ENCODE data around the gene THRSP.
"Not testable (repeated sequence)": the region's sequence is repeated elsewhere in the genome, so short reads cannot be mapped to it uniquely, and the experiment has no call there.

Gene THRSP

GRCh38 chr11:78054971-78055370 lies 8.7 kb upstream of the THRSP start:
- no peaks in the 10 kb centered on the region for H3K4me1 ChIP-seq (ENCODE audit: control insufficient read depth in 1 of 2, insufficient read depth in 2 of 2, low read length in 2 of 2)
- no peaks in the 10 kb centered on the region for H3K36me3 ChIP-seq (ENCODE audit: control insufficient read depth in 1 of 2, insufficient read depth in 2 of 2, low read length in 2 of 2)
- no peak overlapping the region for H3K4me3 ChIP-seq (ENCODE audit: low read depth in 1 of 2, low read length in 2 of 2)
- H3K27me3 ChIP-seq (ENCODE audit: low read depth, low read length), result no peaks in the 10 kb centered on the region
- no peaks in the 10 kb centered on the region for H3K9me3 ChIP-seq (ENCODE audit: control insufficient read depth in 1 of 2, low read length in 2 of 2)
- no peak overlapping the region for H3K27ac ChIP-seq (ENCODE audit: low read length)

GRCh38 chr11:78056093-78056492 lies 7.6 kb upstream of the THRSP start:
- Histone ChIP-seq H3K4me1 (ENCODE audit: control insufficient read depth in 1 of 2, insufficient read depth in 2 of 2, low read length in 2 of 2) (no peaks in the 10 kb centered on the region), H3K36me3 (ENCODE audit: control insufficient read depth in 1 of 2, insufficient read depth in 2 of 2, low read length in 2 of 2) (no peaks in the 10 kb centered on the region), H3K27me3 (ENCODE audit: low read depth, low read length) (no peaks in the 10 kb centered on the region), H3K9me3 (ENCODE audit: control insufficient read depth in 1 of 2, low read length in 2 of 2) (no peaks in the 10 kb centered on the region), H3K27ac (ENCODE audit: low read length) (no peak overlapping the region), H3K4me3 (ENCODE audit: low read depth in 1 of 2, low read length in 2 of 2) (no peak overlapping the region)

DNA sequence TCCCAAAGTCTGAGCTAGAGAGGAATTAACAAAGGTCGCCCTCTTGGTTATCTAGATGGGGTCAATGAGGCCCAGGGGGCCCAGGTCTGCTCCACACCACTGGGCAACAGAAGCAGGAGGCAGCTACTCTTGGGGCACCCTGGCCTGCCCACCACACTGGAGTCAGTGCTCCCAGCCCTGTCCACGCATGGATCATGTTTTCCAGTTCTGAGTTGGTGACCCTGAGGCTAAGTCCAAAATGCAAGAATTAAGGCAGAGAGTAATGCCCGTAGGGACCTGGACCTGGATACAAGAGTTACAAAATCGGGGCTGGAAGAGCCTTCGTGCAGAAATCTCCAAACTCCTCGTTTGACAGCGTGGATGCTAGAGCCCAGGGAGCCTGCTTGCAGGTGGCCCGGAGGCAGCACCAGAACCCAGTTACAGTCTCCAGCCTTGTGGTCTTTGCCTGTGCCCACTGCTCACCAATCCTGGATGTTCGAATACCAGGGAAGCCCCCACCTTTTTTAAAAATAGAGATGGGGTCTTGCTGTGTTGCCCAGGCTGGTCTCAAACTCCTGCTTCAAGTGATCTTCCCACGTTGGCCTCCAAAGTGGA lies 6.1 kb upstream of the THRSP start:
- H3K36me3 ChIP-seq (ENCODE audit: control insufficient read depth in 1 of 2, insufficient read depth in 2 of 2, low read length in 2 of 2), result no peaks in the 10 kb centered on the region

DNA sequence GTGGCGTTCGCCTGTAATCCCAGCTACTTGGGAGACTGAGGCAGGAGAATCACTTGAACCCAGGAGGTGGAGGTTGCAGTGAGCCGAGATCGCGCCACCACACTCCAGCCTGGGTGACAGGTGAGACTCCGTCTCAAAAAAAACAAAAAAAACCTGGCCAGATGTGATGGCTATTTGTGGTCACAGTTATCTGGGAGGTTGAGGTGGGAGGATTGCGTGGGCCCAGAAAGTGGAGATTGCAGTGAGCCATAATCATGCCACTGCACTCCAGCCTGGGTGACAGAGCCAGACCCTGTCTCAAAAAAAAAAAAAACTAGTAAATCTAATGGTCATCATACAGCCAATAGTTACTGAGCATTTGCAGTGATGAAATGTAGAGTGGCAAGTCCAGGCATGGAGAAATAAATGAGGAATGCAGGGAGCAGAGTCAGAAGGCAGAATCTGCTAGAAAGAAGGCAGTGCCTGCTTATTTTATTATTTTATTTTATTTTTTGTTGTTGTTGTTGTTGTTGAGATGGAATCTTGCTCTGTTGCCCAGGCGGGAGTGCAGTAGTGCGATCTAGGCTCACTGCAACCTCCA lies 3.8 kb upstream of the THRSP start:
- H3K4me3 ChIP-seq (ENCODE audit: low read depth in 1 of 2, low read length in 2 of 2); H3K9me3 ChIP-seq (ENCODE audit: control insufficient read depth in 1 of 2, low read length in 2 of 2); H3K27ac ChIP-seq (ENCODE audit: low read length); H3K27me3 ChIP-seq (ENCODE audit: low read depth, low read length); H3K36me3 ChIP-seq (ENCODE audit: control insufficient read depth in 1 of 2, insufficient read depth in 2 of 2, low read length in 2 of 2); H3K4me1 ChIP-seq (ENCODE audit: control insufficient read depth in 1 of 2, insufficient read depth in 2 of 2, low read length in 2 of 2): not testable (repeated sequence)

More for the DNA sequence above, 6.1 kb upstream of the THRSP start:
- Histone ChIP-seq H3K27ac (ENCODE audit: low read length) (no peak overlapping the region), H3K27me3 (ENCODE audit: low read depth, low read length) (no peaks in the 10 kb centered on the region), H3K9me3 (ENCODE audit: control insufficient read depth in 1 of 2, low read length in 2 of 2) (no peaks in the 10 kb centered on the region), H3K4me1 (ENCODE audit: control insufficient read depth in 1 of 2, insufficient read depth in 2 of 2, low read length in 2 of 2) (no peaks in the 10 kb centered on the region), H3K4me3 (ENCODE audit: low read depth in 1 of 2, low read length in 2 of 2) (no peak overlapping the region)

DNA sequence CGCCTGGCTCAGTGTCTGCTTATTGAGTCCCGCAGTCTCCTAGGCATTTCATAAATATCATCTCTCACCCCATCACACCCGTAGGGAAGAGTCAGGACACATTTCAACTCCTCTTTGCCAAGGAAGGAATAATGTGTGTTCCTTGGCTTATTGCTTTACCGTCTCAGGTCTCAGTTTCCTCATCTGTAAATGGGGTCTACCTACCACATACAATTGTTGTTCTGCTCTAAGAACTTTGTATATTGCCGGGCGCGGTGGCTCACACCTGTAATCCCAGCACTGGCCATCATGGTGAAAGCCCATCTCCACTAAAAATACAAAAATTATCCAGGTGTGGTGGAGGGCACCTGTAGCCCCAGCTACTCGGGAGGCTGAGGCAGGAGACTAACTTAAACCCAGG lies 3.1 kb upstream of the THRSP start:
- no peaks in the 10 kb centered on the region for H3K27me3 ChIP-seq (ENCODE audit: low read depth, low read length)
- H3K4me3 ChIP-seq (ENCODE audit: low read depth in 1 of 2, low read length in 2 of 2), result no peak overlapping the region
- no peaks in the 10 kb centered on the region for H3K9me3 ChIP-seq (ENCODE audit: control insufficient read depth in 1 of 2, low read length in 2 of 2)
- H3K27ac ChIP-seq (ENCODE audit: low read length), result no peak overlapping the region
- H3K36me3 ChIP-seq (ENCODE audit: control insufficient read depth in 1 of 2, insufficient read depth in 2 of 2, low read length in 2 of 2), result no peaks in the 10 kb centered on the region
- no peaks in the 10 kb centered on the region for H3K4me1 ChIP-seq (ENCODE audit: control insufficient read depth in 1 of 2, insufficient read depth in 2 of 2, low read length in 2 of 2)

DNA sequence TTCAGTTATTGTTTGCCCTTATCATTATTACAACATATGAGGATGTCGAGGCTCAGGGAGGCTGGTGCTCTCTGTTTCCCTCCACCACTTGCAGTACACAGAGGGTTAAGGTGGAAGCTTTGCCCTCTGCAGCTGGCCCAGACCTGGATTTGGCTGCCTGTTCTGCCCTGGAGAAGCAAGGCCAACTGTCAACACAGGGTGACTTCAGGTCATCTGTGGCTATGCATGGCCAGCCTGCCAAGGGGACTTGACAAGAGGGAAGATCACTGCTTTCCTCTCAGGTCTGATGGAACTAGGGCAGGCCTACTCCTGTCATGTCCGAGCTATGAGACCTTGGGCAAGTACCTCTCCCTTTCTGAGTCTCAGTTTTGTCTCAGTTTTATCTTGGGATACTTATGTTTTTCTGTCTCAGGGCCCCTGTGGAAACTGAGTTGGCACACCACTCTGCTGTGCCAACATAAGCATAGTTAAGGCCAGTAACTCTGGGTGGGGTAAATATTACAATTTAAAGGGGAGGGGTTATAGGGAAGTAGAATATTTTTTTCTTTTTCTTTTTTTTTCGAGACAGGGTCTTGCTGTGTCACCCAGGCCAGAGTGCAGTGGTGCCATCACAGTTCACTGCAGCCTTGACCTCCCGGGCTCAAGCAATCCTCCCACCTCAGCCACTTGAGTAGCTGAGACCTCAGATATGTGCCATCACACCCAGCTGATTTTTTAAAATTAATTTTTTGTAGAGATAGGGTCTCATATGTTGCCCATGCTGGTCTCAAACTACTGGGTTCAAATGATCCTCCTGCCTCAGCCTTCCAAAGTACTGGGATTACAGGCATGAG lies 2.4 kb upstream of the THRSP start:
- Histone ChIP-seq H3K27me3 (ENCODE audit: low read depth, low read length) (no peaks in the 10 kb centered on the region), H3K27ac (ENCODE audit: low read length) (no peak overlapping the region), H3K4me3 (ENCODE audit: low read depth in 1 of 2, low read length in 2 of 2) (no peak overlapping the region), H3K9me3 (ENCODE audit: control insufficient read depth in 1 of 2, low read length in 2 of 2) (no peaks in the 10 kb centered on the region), H3K4me1 (ENCODE audit: control insufficient read depth in 1 of 2, insufficient read depth in 2 of 2, low read length in 2 of 2) (no peaks in the 10 kb centered on the region), H3K36me3 (ENCODE audit: control insufficient read depth in 1 of 2, insufficient read depth in 2 of 2, low read length in 2 of 2) (no peaks in the 10 kb centered on the region)

GRCh38 chr11:78061921-78062311 lies 1.7 kb upstream of the THRSP start:
- Histone ChIP-seq H3K9me3 (ENCODE audit: control insufficient read depth in 1 of 2, low read length in 2 of 2) (no peaks in the 10 kb centered on the region), H3K4me3 (ENCODE audit: low read depth in 1 of 2, low read length in 2 of 2) (no peak overlapping the region), H3K36me3 (ENCODE audit: control insufficient read depth in 1 of 2, insufficient read depth in 2 of 2, low read length in 2 of 2) (no peaks in the 10 kb centered on the region), H3K27ac (ENCODE audit: low read length) (no peak overlapping the region), H3K4me1 (ENCODE audit: control insufficient read depth in 1 of 2, insufficient read depth in 2 of 2, low read length in 2 of 2) (no peaks in the 10 kb centered on the region), H3K27me3 (ENCODE audit: low read depth, low read length) (no peaks in the 10 kb centered on the region)

GRCh38 chr11:78062671-78063070 lies 990 bp upstream of the THRSP start:
- Histone ChIP-seq H3K36me3 (ENCODE audit: control insufficient read depth in 1 of 2, insufficient read depth in 2 of 2, low read length in 2 of 2) (no peaks in the 10 kb centered on the region), H3K4me3 (ENCODE audit: low read depth in 1 of 2, low read length in 2 of 2) (no peak overlapping the region), H3K27me3 (ENCODE audit: low read depth, low read length) (no peaks in the 10 kb centered on the region), H3K27ac (ENCODE audit: low read length) (no peak overlapping the region), H3K4me1 (ENCODE audit: control insufficient read depth in 1 of 2, insufficient read depth in 2 of 2, low read length in 2 of 2) (no peaks in the 10 kb centered on the region), H3K9me3 (ENCODE audit: control insufficient read depth in 1 of 2, low read length in 2 of 2) (no peaks in the 10 kb centered on the region)

DNA sequence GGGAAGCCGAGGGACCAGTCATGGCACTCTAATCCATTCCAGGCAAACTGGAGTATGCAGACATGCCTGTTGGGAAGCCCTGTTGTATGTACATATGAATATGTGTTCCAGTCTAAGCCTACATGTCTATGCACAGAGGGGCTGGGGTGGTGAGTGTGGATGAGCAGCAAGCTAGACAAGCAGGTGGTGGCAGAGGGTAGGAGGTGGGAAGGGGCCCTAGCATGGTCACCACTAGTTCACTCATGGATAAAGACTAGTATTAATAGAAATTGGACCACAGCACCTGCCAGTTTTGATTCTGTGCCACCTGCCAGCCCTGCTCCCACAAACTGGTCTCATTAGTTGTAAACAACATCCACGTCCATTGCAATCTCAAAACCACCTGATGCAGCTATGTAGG lies 1.5 kb downstream of the THRSP start:
- H3K36me3 ChIP-seq (ENCODE audit: control insufficient read depth in 1 of 2, insufficient read depth in 2 of 2, low read length in 2 of 2), result peaks cover 3 to 11% of the 10 kb centered on the region in 2 donors
- no peak overlapping the region for H3K4me3 ChIP-seq (ENCODE audit: low read depth in 1 of 2, low read length in 2 of 2)
- H3K4me1 ChIP-seq (ENCODE audit: control insufficient read depth in 1 of 2, insufficient read depth in 2 of 2, low read length in 2 of 2), result peaks cover 0 to 6% of the 10 kb centered on the region in 2 donors

GRCh38 chr11:78066471-78066870 lies 2.8 kb downstream of the THRSP start:
- Histone ChIP-seq H3K36me3 (ENCODE audit: control insufficient read depth in 1 of 2, insufficient read depth in 2 of 2, low read length in 2 of 2) (peaks cover 13 to 18% of the 10 kb centered on the region in 2 donors), H3K4me1 (ENCODE audit: control insufficient read depth in 1 of 2, insufficient read depth in 2 of 2, low read length in 2 of 2) (peaks cover 0 to 6% of the 10 kb centered on the region in 2 donors), H3K27me3 (ENCODE audit: low read depth, low read length) (no peaks in the 10 kb centered on the region), H3K27ac (ENCODE audit: low read length) (no peak overlapping the region), H3K4me3 (ENCODE audit: low read depth in 1 of 2, low read length in 2 of 2) (no peak overlapping the region), H3K9me3 (ENCODE audit: control insufficient read depth in 1 of 2, low read length in 2 of 2) (no peaks in the 10 kb centered on the region)

More for the DNA sequence above, 1.5 kb downstream of the THRSP start:
- Histone ChIP-seq H3K27ac (ENCODE audit: low read length) (no peak overlapping the region), H3K9me3 (ENCODE audit: control insufficient read depth in 1 of 2, low read length in 2 of 2) (no peaks in the 10 kb centered on the region), H3K27me3 (ENCODE audit: low read depth, low read length) (no peaks in the 10 kb centered on the region)

GRCh38 chr11:78067704-78068103 lies 4.0 kb downstream of the THRSP start:
- H3K27ac ChIP-seq (ENCODE audit: low read length), result no peak overlapping the region
- H3K4me1 ChIP-seq (ENCODE audit: control insufficient read depth in 1 of 2, insufficient read depth in 2 of 2, low read length in 2 of 2), result peaks cover 0 to 6% of the 10 kb centered on the region in 2 donors
- peaks cover 23 to 24% of the 10 kb centered on the region in 2 donors for H3K36me3 ChIP-seq (ENCODE audit: control insufficient read depth in 1 of 2, insufficient read depth in 2 of 2, low read length in 2 of 2)
- H3K9me3 ChIP-seq (ENCODE audit: control insufficient read depth in 1 of 2, low read length in 2 of 2), result no peaks in the 10 kb centered on the region
- H3K4me3 ChIP-seq (ENCODE audit: low read depth in 1 of 2, low read length in 2 of 2), result no peak overlapping the region
- H3K27me3 ChIP-seq (ENCODE audit: low read depth, low read length), result no peaks in the 10 kb centered on the region

Data from muscle layer of duodenum (tissue), 2 donors.